ENCODE data around the gene PLA2G4D. TPM values are rescaled to one million over a fixed set of nuclear protein-coding genes. Genes with fewer than 3 reads are reported as not detected.

Gene PLA2G4D
- total RNA-seq, 1 experiment from 2014 or later: 0.34 TPM

DNA sequence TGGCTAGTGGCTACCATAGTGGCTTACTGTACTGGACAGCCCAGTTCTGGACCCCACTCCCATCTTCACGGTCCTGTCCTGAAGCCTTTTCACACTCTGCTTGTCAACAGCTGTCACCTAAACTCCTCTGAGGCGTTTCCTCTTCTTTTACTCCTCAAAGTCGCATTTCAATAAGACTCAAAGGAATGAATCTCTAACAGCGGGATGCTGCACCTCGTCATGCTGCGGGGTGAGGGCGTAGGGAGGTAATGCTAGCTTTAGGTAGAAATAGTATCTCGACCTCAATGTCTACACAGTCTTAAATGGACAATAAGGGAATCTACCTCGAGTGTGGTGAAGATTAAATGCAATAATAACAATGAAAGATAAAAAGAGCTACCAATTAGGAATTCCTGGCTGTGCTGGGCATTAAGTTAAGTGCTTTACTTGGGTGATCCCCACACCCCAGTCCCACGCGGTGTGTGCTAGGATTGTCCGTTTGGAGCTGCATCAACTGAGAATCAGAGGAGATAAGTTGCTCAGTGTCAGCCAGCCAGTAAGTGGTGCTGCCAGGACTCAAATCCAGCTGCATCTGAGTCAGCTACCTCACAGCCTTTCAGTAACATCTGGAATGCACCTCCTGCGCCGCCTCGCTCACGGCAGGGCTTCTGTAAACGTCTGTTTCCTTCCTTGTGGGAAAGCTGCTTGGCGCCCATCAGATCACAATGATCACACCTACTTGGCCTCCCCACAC is 14.0 kb downstream of the PLA2G4D start:
- peaks cover 0 to 10% of the 10 kb centered on the region in 2 experiments; a peak in 1 of 4 replicates for H3K4me1 ChIP-seq (ENCODE audit: control insufficient read depth in 1 of 2, insufficient read depth in 2 of 2, low read length in 2 of 2)
- DNase-seq (ENCODE audit: low read depth, low spot score) (no peak), ATAC-seq (no peak)
- no peak overlapping the region for H2AFZ ChIP-seq (ENCODE audit: low read depth, low read length, poor library complexity, severe bottlenecking)
- no peaks in the 10 kb centered on the region for H3K36me3 ChIP-seq (ENCODE audit: control insufficient read depth in 1 of 2, insufficient read depth in 2 of 2, low read length in 2 of 2)
- H3K9me2 ChIP-seq (ENCODE audit: insufficient read depth): no peaks in the 10 kb centered on the region
- no peaks in the 10 kb centered on the region for H3K9me3 ChIP-seq (ENCODE audit: control insufficient read depth in 1 of 2, insufficient read depth in 1 of 2, low read depth in 1 of 2, low read length in 2 of 2)
- no peaks in the 10 kb centered on the region for H4K20me1 ChIP-seq (ENCODE audit: insufficient read depth)
- TF ChIP-seq, protein P1, sequence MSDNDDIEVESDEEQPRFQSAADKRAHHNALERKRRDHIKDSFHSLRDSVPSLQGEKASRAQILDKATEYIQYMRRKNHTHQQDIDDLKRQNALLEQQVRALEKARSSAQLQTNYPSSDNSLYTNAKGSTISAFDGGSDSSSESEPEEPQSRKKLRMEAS (IDR thresholded peaks at IDR 0.05): no peak
- TF ChIP-seq JUND (IDR thresholded peaks at IDR 0.05) (no peak), EZH2 (IDR thresholded peaks at IDR 0.05) (no peak), EZH2phosphoT487 (IDR thresholded peaks at IDR 0.05; ENCODE audit: borderline replicate concordance) (no peak), TCF7L2 (IDR thresholded peaks at IDR 0.05; ENCODE audit: borderline replicate concordance, extremely low read depth, insufficient read depth, insufficient read length) (no peak), POLR2AphosphoS5 (IDR thresholded peaks at IDR 0.05; ENCODE audit: low read depth, low read length) (no peak), SRF (IDR thresholded peaks at IDR 0.05; ENCODE audit: low read depth) (no peak), ZNF274 (IDR thresholded peaks at IDR 0.05; ENCODE audit: low read depth, low read length) (no peak), FOSL1 (IDR thresholded peaks at IDR 0.05; ENCODE audit: low read depth) (no peak), CBX3 (IDR thresholded peaks at IDR 0.05; ENCODE audit: low read depth) (no peak), POLR2A (IDR thresholded peaks at IDR 0.05; ENCODE audit: borderline replicate concordance, extremely low read depth, insufficient read depth, insufficient read length) (no peak), ELF1 (IDR thresholded peaks at IDR 0.05; ENCODE audit: borderline replicate concordance, low read depth) (no peak), YY1 (IDR thresholded peaks at IDR 0.05; ENCODE audit: extremely low read depth, insufficient replicate concordance, low read depth, low read length) (no peak), ZFX (IDR thresholded peaks at IDR 0.05) (no peak), SIN3A (IDR thresholded peaks at IDR 0.05; ENCODE audit: low read depth) (no peak)
- TF ChIP-seq, protein P2, sequence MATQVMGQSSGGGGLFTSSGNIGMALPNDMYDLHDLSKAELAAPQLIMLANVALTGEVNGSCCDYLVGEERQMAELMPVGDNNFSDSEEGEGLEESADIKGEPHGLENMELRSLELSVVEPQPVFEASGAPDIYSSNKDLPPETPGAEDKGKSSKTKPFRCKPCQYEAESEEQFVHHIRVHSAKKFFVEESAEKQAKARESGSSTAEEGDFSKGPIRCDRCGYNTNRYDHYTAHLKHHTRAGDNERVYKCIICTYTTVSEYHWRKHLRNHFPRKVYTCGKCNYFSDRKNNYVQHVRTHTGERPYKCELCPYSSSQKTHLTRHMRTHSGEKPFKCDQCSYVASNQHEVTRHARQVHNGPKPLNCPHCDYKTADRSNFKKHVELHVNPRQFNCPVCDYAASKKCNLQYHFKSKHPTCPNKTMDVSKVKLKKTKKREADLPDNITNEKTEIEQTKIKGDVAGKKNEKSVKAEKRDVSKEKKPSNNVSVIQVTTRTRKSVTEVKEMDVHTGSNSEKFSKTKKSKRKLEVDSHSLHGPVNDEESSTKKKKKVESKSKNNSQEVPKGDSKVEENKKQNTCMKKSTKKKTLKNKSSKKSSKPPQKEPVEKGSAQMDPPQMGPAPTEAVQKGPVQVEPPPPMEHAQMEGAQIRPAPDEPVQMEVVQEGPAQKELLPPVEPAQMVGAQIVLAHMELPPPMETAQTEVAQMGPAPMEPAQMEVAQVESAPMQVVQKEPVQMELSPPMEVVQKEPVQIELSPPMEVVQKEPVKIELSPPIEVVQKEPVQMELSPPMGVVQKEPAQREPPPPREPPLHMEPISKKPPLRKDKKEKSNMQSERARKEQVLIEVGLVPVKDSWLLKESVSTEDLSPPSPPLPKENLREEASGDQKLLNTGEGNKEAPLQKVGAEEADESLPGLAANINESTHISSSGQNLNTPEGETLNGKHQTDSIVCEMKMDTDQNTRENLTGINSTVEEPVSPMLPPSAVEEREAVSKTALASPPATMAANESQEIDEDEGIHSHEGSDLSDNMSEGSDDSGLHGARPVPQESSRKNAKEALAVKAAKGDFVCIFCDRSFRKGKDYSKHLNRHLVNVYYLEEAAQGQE (IDR thresholded peaks at IDR 0.05; ENCODE audit: low read depth): no peak
- TF ChIP-seq, protein P3, sequence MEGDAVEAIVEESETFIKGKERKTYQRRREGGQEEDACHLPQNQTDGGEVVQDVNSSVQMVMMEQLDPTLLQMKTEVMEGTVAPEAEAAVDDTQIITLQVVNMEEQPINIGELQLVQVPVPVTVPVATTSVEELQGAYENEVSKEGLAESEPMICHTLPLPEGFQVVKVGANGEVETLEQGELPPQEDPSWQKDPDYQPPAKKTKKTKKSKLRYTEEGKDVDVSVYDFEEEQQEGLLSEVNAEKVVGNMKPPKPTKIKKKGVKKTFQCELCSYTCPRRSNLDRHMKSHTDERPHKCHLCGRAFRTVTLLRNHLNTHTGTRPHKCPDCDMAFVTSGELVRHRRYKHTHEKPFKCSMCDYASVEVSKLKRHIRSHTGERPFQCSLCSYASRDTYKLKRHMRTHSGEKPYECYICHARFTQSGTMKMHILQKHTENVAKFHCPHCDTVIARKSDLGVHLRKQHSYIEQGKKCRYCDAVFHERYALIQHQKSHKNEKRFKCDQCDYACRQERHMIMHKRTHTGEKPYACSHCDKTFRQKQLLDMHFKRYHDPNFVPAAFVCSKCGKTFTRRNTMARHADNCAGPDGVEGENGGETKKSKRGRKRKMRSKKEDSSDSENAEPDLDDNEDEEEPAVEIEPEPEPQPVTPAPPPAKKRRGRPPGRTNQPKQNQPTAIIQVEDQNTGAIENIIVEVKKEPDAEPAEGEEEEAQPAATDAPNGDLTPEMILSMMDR (IDR thresholded peaks at IDR 0.05 in 2 of 3, conservative IDR thresholded peaks at IDR 0.05 in 1 of 3; ENCODE audit: borderline replicate concordance in 1 of 3, insufficient read depth in 1 of 3, low read depth in 2 of 3, low read length in 2 of 3): no peak
- TF ChIP-seq, protein P4, sequence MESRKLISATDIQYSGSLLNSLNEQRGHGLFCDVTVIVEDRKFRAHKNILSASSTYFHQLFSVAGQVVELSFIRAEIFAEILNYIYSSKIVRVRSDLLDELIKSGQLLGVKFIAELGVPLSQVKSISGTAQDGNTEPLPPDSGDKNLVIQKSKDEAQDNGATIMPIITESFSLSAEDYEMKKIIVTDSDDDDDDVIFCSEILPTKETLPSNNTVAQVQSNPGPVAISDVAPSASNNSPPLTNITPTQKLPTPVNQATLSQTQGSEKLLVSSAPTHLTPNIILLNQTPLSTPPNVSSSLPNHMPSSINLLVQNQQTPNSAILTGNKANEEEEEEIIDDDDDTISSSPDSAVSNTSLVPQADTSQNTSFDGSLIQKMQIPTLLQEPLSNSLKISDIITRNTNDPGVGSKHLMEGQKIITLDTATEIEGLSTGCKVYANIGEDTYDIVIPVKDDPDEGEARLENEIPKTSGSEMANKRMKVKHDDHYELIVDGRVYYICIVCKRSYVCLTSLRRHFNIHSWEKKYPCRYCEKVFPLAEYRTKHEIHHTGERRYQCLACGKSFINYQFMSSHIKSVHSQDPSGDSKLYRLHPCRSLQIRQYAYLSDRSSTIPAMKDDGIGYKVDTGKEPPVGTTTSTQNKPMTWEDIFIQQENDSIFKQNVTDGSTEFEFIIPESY (IDR thresholded peaks at IDR 0.05; ENCODE audit: extremely low read depth, insufficient replicate concordance, low read length): no peak
- intact Hi-C loops (cut with micrococcal nuclease): loop anchor here (5.0 kb wide), 1 partner anchor 392 kb away; no protein-coding TSS in a partner anchor
- no TSS peak for BruUV-seq (replicated peaks)
- RAD21 ChIA-PET (ENCODE audit: low non-redundant PET in 1 of 2, low total read pairs in 2 of 2, uncharacterized antibody in 2 of 2, unreplicated experiment in 2 of 2): no interaction called here
- H3K27ac ChIP-seq (ENCODE audit: low read depth, low read length): no peak overlapping the region
- no peaks in the 10 kb centered on the region for H3K27me3 ChIP-seq (ENCODE audit: insufficient read depth, low read length)
- no peak overlapping the region for H3K4me3 ChIP-seq (replicated peaks in 1 of 2; ENCODE audit: low read depth in 1 of 2, low read length in 2 of 2)
- no peaks in the 10 kb centered on the region for H3K79me2 ChIP-seq (ENCODE audit: insufficient read depth, low read length)
- POLR2A ChIA-PET: no interaction called here
- no peak overlapping the region for H3K4me2 ChIP-seq (ENCODE audit: low read length)
- H3K9ac ChIP-seq (ENCODE audit: low read length): no peak overlapping the region
- CTCF ChIA-PET: no interaction called here
